ENCODE measurements around the gene FAM227B. TPM values are rescaled to one million over a fixed set of nuclear protein-coding genes. Genes with fewer than 3 reads are reported as not detected.

Gene FAM227B
- polyA plus RNA-seq, 1 experiment: 6.1 TPM

DNA sequence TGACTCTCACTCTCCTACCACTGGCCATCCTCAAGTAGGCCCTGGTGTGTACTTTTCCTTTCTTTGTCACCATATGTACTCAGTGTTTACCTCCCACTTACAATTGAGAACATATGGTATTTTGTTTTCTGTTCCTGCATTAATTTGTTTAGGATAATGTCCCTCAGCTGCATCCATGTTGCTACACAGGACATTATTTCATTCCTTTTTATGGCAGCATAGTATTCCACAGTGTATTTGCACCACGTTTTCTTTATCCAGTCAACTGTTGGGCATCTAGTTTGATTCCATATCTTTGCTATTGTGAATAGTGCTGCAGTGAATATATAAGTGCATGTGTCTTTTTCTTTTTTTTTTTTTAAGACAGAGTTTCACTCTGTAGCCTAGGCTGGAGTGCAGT, 324.4 kb downstream of the FAM227B start:
- no peak for DNase-seq (ENCODE audit: low read depth, low spot score)
- no peaks in the 10 kb centered on the region for H3K9me3 ChIP-seq (ENCODE audit: control insufficient read depth, insufficient read depth, low read length)
- H3K27me3 ChIP-seq (ENCODE audit: control insufficient read depth, insufficient read depth, low read length): no peaks in the 10 kb centered on the region
- ChIA-PET POLR2A (no interaction called here), CTCF (interaction anchor here (0.6 kb wide), 1 partner anchor 495 kb away, joined by 3 read pairs; no protein-coding TSS in a partner anchor)
- TF ChIP-seq, protein P1, sequence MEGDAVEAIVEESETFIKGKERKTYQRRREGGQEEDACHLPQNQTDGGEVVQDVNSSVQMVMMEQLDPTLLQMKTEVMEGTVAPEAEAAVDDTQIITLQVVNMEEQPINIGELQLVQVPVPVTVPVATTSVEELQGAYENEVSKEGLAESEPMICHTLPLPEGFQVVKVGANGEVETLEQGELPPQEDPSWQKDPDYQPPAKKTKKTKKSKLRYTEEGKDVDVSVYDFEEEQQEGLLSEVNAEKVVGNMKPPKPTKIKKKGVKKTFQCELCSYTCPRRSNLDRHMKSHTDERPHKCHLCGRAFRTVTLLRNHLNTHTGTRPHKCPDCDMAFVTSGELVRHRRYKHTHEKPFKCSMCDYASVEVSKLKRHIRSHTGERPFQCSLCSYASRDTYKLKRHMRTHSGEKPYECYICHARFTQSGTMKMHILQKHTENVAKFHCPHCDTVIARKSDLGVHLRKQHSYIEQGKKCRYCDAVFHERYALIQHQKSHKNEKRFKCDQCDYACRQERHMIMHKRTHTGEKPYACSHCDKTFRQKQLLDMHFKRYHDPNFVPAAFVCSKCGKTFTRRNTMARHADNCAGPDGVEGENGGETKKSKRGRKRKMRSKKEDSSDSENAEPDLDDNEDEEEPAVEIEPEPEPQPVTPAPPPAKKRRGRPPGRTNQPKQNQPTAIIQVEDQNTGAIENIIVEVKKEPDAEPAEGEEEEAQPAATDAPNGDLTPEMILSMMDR (IDR thresholded peaks at IDR 0.05; ENCODE audit: low read depth, low read length): no peak
- no peak overlapping the region for H3K27ac ChIP-seq (ENCODE audit: low read depth, low read length)
- no peak overlapping the region for H3K4me3 ChIP-seq (ENCODE audit: low read depth, low read length)

GRCh38 chr15:49293941-49294340, 326.7 kb downstream of the FAM227B start:
- TF ChIP-seq, protein P1 (IDR thresholded peaks at IDR 0.05; ENCODE audit: low read depth, low read length): no peak
- Histone ChIP-seq H3K27ac (ENCODE audit: low read depth, low read length) (no peak overlapping the region), H3K27me3 (ENCODE audit: control insufficient read depth, insufficient read depth, low read length) (no peaks in the 10 kb centered on the region), H3K9me3 (ENCODE audit: control insufficient read depth, insufficient read depth, low read length) (no peaks in the 10 kb centered on the region), H3K4me3 (ENCODE audit: low read depth, low read length) (no peak overlapping the region)
- ChIA-PET CTCF (no interaction called here), POLR2A (no interaction called here)
- DNase-seq (ENCODE audit: low read depth, low spot score): no peak

DNA sequence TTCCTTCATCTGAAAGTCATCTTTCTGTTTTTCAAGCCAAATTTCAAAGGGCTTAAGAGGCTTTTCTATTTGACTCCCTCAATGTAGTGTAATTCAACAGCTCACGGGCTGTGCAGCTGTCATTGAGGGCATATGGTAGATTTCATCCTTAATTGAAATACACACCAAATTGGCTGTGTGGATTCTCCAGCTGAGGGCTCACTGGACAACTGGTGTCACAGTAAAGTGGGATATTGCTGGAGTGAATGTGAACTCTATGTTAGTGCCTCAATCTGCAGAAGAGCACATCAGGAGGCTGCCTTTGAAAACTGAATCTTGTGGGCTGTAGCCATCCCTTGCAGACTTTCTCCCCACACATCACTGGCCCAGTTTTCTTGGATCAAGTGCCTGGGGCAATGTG, 330.4 kb downstream of the FAM227B start:
- no peaks in the 10 kb centered on the region for H3K27me3 ChIP-seq (ENCODE audit: control insufficient read depth, insufficient read depth, low read length)

DNA sequence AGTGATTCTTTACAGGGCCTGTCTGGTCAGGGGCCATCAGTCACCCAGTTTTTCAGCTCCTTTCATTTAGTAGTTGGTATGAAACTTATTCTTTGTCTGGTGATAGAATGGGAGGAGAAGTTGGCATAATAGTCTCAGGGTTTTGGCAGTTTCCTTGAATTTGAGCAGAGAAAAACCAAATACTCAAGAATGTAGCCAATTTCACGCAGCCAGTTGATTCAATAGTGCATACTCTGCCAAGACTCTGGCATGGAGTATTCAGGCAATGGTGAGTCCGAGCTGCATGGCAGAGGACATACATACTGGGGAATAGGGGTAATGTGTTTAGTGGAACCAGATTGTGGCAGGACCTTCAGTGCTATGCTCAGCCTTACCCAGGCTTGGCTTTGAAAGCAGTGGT, 332.2 kb downstream of the FAM227B start:
- TF ChIP-seq, protein P1 (IDR thresholded peaks at IDR 0.05; ENCODE audit: low read depth, low read length): no peak
- ChIA-PET POLR2A (no interaction called here), CTCF (interaction anchor here (0.7 kb wide), 1 partner anchor 134 kb away, joined by 3 read pairs; no protein-coding TSS in a partner anchor)
- no peaks in the 10 kb centered on the region for H3K27me3 ChIP-seq (ENCODE audit: control insufficient read depth, insufficient read depth, low read length)
- DNase-seq (ENCODE audit: low read depth, low spot score): no peak
- H3K4me3 ChIP-seq (ENCODE audit: low read depth, low read length): no peak overlapping the region
- H3K9me3 ChIP-seq (ENCODE audit: control insufficient read depth, insufficient read depth, low read length): no peaks in the 10 kb centered on the region
- no peak overlapping the region for H3K27ac ChIP-seq (ENCODE audit: low read depth, low read length)

More for the DNA sequence above, 330.4 kb downstream of the FAM227B start:
- no peak overlapping the region for H3K27ac ChIP-seq (ENCODE audit: low read depth, low read length)
- ChIA-PET CTCF (no interaction called here), POLR2A (no interaction called here)
- no peaks in the 10 kb centered on the region for H3K9me3 ChIP-seq (ENCODE audit: control insufficient read depth, insufficient read depth, low read length)
- H3K4me3 ChIP-seq (ENCODE audit: low read depth, low read length): no peak overlapping the region
- TF ChIP-seq, protein P1 (IDR thresholded peaks at IDR 0.05; ENCODE audit: low read depth, low read length): no peak
- DNase-seq (ENCODE audit: low read depth, low spot score): no peak

DNA sequence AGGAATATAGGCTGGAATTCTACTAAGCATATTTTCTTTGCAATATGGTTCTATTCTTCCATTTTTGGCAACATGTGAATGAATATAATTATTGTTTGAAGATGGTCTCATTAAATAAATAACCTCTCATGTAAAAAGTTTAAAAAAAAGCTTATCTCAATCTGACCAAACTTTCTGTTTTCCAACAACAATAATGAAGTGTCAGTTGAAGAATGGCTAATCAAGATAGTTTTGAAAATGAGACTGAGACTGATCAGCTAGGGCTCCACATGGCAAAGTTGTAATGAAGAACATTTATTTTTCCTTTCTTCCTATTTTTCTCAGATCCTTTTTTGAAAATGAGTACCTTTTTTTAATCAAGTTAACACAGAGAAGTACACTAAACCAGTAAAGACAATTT, 333.1 kb downstream of the FAM227B start:
- ChIA-PET CTCF (no interaction called here), POLR2A (no interaction called here)
- no peaks in the 10 kb centered on the region for H3K9me3 ChIP-seq (ENCODE audit: control insufficient read depth, insufficient read depth, low read length)
- no peaks in the 10 kb centered on the region for H3K27me3 ChIP-seq (ENCODE audit: control insufficient read depth, insufficient read depth, low read length)
- H3K27ac ChIP-seq (ENCODE audit: low read depth, low read length): no peak overlapping the region
- no peak for DNase-seq (ENCODE audit: low read depth, low spot score)
- H3K4me3 ChIP-seq (ENCODE audit: low read depth, low read length): no peak overlapping the region
- TF ChIP-seq, protein P1 (IDR thresholded peaks at IDR 0.05; ENCODE audit: low read depth, low read length): no peak
